Muscle layer of duodenum (tissue), 2 donors: ENCODE measurements around the gene OR2T5.
"Not testable (repeated sequence)": the region's sequence is repeated elsewhere in the genome, so short reads cannot be mapped to it uniquely, and the experiment has no call there.

Experiments used
- H3K27ac ChIP-seq: one replicate; pipeline ENCODE4 v1.7.0; 2013; ENCODE audit warnings: mild to moderate bottlenecking, low read length
- H3K27me3 ChIP-seq: one replicate; pipeline ENCODE4 v1.7.0; 2013; ENCODE audit warnings: low read depth, mild to moderate bottlenecking, control low read depth, low read length
- H3K36me3 ChIP-seq, 2 donors: one replicate each; pipeline ENCODE4 v1.7.0; 2013; ENCODE audit warnings: low read length in 2 of 2, control low read depth in 1 of 2, mild to moderate bottlenecking in 1 of 2; ENCODE audit not compliant: insufficient read depth in 2 of 2, control insufficient read depth in 1 of 2
- H3K4me1 ChIP-seq, 2 donors: one replicate each; pipeline ENCODE4 v1.7.0; 2013; ENCODE audit warnings: low read length in 2 of 2, mild to moderate bottlenecking in 2 of 2, control low read depth in 1 of 2, moderate library complexity in 1 of 2; ENCODE audit not compliant: insufficient read depth in 2 of 2, control insufficient read depth in 1 of 2
- H3K4me3 ChIP-seq, 2 donors: one replicate each; pipeline ENCODE4 v1.7.0; 2013; ENCODE audit warnings: low read length in 2 of 2, low read depth in 1 of 2, mild to moderate bottlenecking in 1 of 2
- H3K9me3 ChIP-seq, 2 donors: one replicate each; pipeline ENCODE4 v1.7.0; 2013; ENCODE audit warnings: low read length in 2 of 2, control low read depth in 1 of 2, mild to moderate bottlenecking in 1 of 2; ENCODE audit not compliant: control insufficient read depth in 1 of 2
- donor health status: healthy.

Gene OR2T5, protein sequence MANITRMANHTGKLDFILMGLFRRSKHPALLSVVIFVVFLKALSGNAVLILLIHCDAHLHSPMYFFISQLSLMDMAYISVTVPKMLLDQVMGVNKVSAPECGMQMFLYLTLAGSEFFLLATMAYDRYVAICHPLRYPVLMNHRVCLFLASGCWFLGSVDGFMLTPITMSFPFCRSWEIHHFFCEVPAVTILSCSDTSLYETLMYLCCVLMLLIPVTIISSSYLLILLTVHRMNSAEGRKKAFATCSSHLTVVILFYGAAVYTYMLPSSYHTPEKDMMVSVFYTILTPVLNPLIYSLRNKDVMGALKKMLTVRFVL

GRCh38 chr1:248488289-248488688 is at the start of gene OR2T5:
Gene OR2T5, plus strand, starts transcription at chr1:248488589. Its CDS starts 0 bp downstream, at chr1:248488589.
- H3K9me3 ChIP-seq, H3K4me1 ChIP-seq, H3K36me3 ChIP-seq: not testable (repeated sequence)

GRCh38 chr1:248438668-248439067 is 49.7 kb upstream of the OR2T5 start:
- not testable (repeated sequence) for H3K9me3 ChIP-seq, H3K36me3 ChIP-seq, H3K27me3 ChIP-seq, H3K4me3 ChIP-seq, H3K27ac ChIP-seq, H3K4me1 ChIP-seq

More at GRCh38 chr1:248488289-248488688, at the start of gene OR2T5:
- H3K4me3 ChIP-seq, H3K27me3 ChIP-seq, H3K27ac ChIP-seq: not testable (repeated sequence)

- not testable (repeated sequence) for H3K4me3 ChIP-seq, H3K9me3 ChIP-seq, H3K4me1 ChIP-seq, H3K27ac ChIP-seq, H3K27me3 ChIP-seq, H3K36me3 ChIP-seq
These were observed 49.1 kb upstream of the OR2T5 start for GRCh38 chr1:248439283-248439682.

DNA sequence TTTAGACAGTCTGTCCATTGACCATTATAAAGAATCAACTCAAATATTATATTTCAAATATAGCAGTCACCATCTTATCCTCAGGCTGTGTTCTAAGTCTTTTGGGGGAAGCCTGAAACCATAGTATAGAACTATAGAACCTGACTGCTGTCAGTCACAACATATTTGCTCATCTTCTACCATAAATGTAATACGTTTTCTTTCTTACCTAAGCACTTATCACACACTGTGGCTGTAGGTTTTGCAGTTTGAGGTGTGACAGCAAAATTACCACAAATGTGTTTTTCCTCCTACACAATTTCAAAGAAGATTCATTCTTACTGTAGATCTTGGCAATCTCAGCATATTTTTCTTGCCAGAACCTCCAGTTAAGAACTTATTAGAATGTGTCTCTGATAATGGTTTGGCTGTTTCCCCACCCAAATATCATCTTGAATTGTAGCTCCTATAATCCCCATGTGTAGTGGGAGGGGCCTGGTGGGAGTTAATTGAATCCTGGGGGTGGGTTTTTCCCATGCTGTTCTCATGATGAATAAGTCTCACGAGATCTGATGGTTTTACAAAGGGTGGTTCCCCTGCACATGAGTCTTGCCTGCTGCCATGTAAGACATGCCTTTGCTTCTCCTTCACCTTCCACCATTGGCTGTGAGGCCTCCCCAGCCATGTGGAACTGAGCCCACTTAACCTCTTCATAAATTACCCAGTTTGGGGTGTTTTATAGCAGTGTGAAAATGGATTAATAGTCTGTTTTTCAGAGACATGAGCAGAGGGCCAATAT is 45.7 kb upstream of the OR2T5 start:
- not testable (repeated sequence) for H3K9me3 ChIP-seq, H3K4me3 ChIP-seq, H3K4me1 ChIP-seq, H3K27me3 ChIP-seq, H3K27ac ChIP-seq, H3K36me3 ChIP-seq

DNA sequence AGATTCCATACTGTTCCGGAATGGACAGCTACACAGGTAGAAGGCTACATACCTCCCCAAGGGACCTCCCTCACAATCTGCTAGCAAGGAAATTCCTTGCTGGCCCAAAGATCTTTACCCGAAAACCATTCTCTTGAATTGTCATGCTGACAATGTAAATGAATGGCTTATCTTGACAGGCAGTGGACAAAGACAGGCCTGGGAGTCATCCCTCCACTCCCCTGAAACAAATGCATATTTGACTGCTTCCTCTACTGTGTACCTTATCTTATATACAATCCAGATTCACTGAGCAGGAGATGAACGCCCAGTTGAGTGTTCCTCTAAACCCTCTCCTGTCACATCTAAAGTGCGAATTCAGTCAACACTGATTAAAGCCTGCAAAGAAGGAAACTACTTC is 43.8 kb upstream of the OR2T5 start:
- H3K36me3 ChIP-seq, H3K9me3 ChIP-seq, H3K27ac ChIP-seq, H3K27me3 ChIP-seq, H3K4me3 ChIP-seq, H3K4me1 ChIP-seq: not testable (repeated sequence)

DNA sequence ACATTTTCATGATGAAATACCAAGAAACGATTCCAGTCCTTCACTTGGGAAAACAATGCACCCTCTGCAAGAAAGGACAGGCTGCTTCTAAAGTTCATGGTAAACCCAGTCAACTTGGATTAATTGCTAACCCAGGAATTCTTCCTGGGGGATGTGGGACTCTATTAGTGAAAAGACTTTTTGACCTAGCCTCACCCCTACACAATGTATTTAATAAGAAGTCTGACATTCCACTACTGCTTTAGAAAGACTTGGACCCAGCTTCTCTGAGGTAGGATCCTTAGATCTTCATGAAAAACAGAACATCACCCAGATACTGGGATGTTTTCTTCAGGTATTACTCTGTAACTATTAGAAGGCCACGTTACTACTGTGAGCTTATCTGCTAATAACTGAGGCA is 43.0 kb upstream of the OR2T5 start, which contains the start of gene OR2T2:
TSS of gene OR2T2 (plus strand) at position 239 of the 400 bp plus-strand sequence. CDS start 7,161 bp downstream, outside the sequence.
- H3K27me3 ChIP-seq = not testable (repeated sequence)

DNA sequence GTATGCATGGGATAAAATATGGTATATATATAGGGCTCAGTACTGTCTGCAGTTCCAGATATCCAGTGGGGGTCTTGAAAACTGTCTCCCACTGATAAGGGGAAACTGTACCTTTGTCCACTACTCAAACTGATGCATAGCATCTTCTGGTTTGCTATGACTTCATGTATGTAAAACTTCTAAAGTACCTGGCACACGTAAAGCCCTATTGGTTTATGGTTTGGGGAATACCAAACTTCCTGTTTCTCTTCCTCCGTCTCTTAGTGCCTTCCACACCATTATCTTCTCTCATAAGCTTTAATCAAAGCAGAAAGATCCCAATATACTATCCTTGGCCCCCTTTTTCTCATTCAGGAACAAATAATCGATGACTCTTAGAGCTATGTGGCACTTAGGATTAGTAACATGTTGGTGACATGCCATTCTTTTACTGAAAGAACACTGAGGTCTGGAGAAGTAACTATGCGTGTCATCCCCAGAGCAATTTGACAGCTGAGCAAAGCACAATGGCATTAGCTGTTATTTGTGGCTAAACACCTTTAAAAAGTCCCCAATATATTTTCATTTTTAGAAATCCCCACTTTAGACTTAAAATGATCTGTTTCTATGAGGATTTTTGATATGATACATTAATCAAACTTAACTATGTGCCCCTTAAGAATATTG is 39.8 kb upstream of the OR2T5 start:
- H3K4me3 ChIP-seq, H3K36me3 ChIP-seq, H3K27ac ChIP-seq, H3K27me3 ChIP-seq, H3K9me3 ChIP-seq, H3K4me1 ChIP-seq: not testable (repeated sequence)

More for the DNA sequence above, 43.0 kb upstream of the OR2T5 start, which contains the start of gene OR2T2:
- not testable (repeated sequence) for H3K4me3 ChIP-seq, H3K27ac ChIP-seq, H3K4me1 ChIP-seq, H3K9me3 ChIP-seq, H3K36me3 ChIP-seq

- not testable (repeated sequence) for H3K27ac ChIP-seq, H3K36me3 ChIP-seq, H3K27me3 ChIP-seq, H3K4me1 ChIP-seq, H3K9me3 ChIP-seq, H3K4me3 ChIP-seq
These were observed 38.4 kb upstream of the OR2T5 start for GRCh38 chr1:248449821-248450465.

DNA sequence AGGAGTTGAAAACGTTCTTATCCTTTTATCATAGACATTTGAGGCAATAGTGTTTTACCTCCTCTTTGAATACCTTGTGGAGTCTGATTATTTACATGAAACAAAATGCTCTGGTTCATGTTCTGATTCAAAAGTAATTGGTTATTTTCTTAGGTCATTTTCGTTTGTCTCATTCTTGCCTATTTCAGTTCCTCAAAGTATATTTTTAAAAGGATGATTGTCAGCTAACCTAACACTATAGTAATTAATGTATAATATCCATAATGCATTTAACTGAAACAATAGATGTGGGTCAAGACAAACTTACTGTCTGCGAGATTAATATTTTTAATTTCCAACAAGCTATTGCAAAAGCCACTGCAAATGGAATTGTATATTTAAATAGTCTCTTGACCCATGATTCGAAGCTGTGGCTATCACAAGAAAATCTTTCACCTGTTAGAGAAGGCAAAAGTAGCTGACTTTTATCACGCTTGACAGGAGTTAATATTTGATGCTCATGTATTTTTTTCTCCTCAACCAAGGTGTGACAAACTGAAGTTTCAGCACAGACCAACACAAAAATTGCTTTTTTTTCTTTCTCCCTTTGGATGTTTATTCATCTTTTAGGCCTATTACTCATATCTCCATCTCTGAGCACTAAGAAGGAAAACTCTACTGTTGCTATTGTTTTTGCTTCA is 37.8 kb upstream of the OR2T5 start:
- H3K4me1 ChIP-seq, H3K4me3 ChIP-seq, H3K36me3 ChIP-seq, H3K27ac ChIP-seq, H3K27me3 ChIP-seq, H3K9me3 ChIP-seq: not testable (repeated sequence)

DNA sequence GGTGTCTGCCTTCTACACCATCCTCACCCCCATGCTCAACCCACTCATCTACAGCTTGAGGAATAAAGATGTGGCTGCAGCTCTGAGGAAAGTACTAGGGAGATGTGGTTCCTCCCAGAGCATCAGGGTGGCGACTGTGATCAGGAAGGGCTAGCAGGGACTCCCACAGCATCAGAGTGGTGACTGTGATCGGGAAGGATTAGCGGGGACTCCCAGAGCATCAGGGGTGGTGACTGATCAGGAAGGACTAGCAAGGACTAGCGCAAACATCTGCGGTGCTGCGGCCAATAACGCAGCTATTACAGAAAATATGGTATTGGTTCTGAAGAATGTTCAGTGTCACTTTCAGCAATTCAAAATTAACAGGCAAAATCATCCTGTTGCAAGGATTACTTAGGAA is 34.8 kb upstream of the OR2T5 start:
- not testable (repeated sequence) for H3K9me3 ChIP-seq, H3K27ac ChIP-seq, H3K4me1 ChIP-seq, H3K4me3 ChIP-seq, H3K27me3 ChIP-seq, H3K36me3 ChIP-seq

GRCh38 chr1:248455045-248455444 is 33.3 kb upstream of the OR2T5 start:
- not testable (repeated sequence) for H3K27me3 ChIP-seq, H3K27ac ChIP-seq

More at GRCh38 chr1:248455045-248455444, 33.3 kb upstream of the OR2T5 start:
- H3K36me3 ChIP-seq, H3K4me3 ChIP-seq, H3K4me1 ChIP-seq, H3K9me3 ChIP-seq: not testable (repeated sequence)
